OCI-LY1 (cell line): ENCODE results near the gene RBMS1.

Experiments used
- H2AFZ ChIP-seq: fragments of 200-600 bp; sonication (generic), shearing (Covaris generic); 2 replicates; pipeline ENCODE4 v1.6.0; 2014; ENCODE audit warnings: antibody characterized with exemption, mild to moderate bottlenecking, low read length
- H3F3A ChIP-seq: fragments of 200-600 bp; sonication (generic), shearing (Covaris generic); 2 replicates; pipeline ENCODE4 v1.6.0; 2014; ENCODE audit warnings: mild to moderate bottlenecking, antibody characterized with exemption, low read length, moderate library complexity; ENCODE audit not compliant: insufficient read depth
- H3K27ac ChIP-seq: fragments of 200-600 bp; sonication (generic); 2 replicates; pipeline ENCODE4 v1.5.1; 2014; ENCODE audit warnings: low read length, mixed run types, mild to moderate bottlenecking, low read depth; ENCODE audit not compliant: poor library complexity, severe bottlenecking
- H3K27me3 ChIP-seq: fragments of 200-600 bp; sonication (generic); 2 replicates; pipeline ENCODE4 v1.6.0; 2014; ENCODE audit warnings: antibody characterized with exemption, mild to moderate bottlenecking, low read length, moderate library complexity; ENCODE audit not compliant: insufficient read depth
- H3K36me3 ChIP-seq: fragments of 200-600 bp; sonication (generic); 2 replicates; pipeline ENCODE4 v1.6.1; 2014; ENCODE audit warnings: mild to moderate bottlenecking, antibody characterized with exemption, low read length, moderate library complexity, mixed read lengths; ENCODE audit not compliant: insufficient read depth
- H3K4me1 ChIP-seq: fragments of 200-600 bp; sonication (generic); 2 replicates; pipeline ENCODE4 v1.5.1; 2014; ENCODE audit warnings: mild to moderate bottlenecking, low read length, moderate library complexity; ENCODE audit not compliant: insufficient read depth, severe bottlenecking
- H3K4me2 ChIP-seq: fragments of 200-600 bp; sonication (generic), shearing (Covaris generic); 2 replicates; pipeline ENCODE4 v1.6.1; 2014; ENCODE audit warnings: low read length
- H3K4me3 ChIP-seq: fragments of 200-600 bp; sonication (generic); 2 replicates; pipeline ENCODE4 v1.5.1; 2014; ENCODE audit warnings: low read length, low read depth, mild to moderate bottlenecking, mixed read lengths; ENCODE audit not compliant: poor library complexity, severe bottlenecking
- H3K79me2 ChIP-seq: fragments of 200-600 bp; shearing (Covaris generic); 2 replicates; pipeline ENCODE4 v1.6.1; 2016; ENCODE audit warnings: mixed run types, low read length, mixed read lengths; ENCODE audit not compliant: insufficient read depth
- H3K9ac ChIP-seq: fragments of 200-600 bp; sonication (generic), shearing (Covaris generic); 2 replicates; pipeline ENCODE4 v1.6.1; 2014; ENCODE audit warnings: mild to moderate bottlenecking, low read length, mixed read lengths
- H3K9me2 ChIP-seq: fragments of 200-600 bp; sonication (generic), shearing (Covaris generic); 2 replicates; pipeline ENCODE4 v1.6.1; 2014; ENCODE audit warnings: low read depth, mild to moderate bottlenecking, low read length, mixed read lengths
- H3K9me3 ChIP-seq: fragments of 200-600 bp; shearing (Covaris generic); 2 replicates; pipeline ENCODE4 v1.6.1; 2014; ENCODE audit warnings: low read length, mixed read lengths
- H4K20me1 ChIP-seq: fragments of 200-600 bp; sonication (generic), shearing (Covaris generic); 2 replicates; pipeline ENCODE4 v1.6.0; 2016; ENCODE audit warnings: mild to moderate bottlenecking, low read length; ENCODE audit not compliant: insufficient read depth
- EZH2 ChIP-seq: fragments of 200-600 bp; sonication (generic), shearing (Covaris generic); IDR thresholded peaks from 2 replicates; pipeline ENCODE4 v1.8.0; 2017; ENCODE audit warnings: borderline replicate concordance, mixed run types, mild to moderate bottlenecking, antibody characterized with exemption, low read length, moderate library complexity, mixed read lengths
- TF ChIP-seq, protein P1 (sequence below): fragments of 200-600 bp; sonication (generic), shearing (Covaris generic); IDR thresholded peaks from 2 replicates; pipeline ENCODE4 v1.5.1; 2017; ENCODE audit warnings: mild to moderate bottlenecking, antibody characterized with exemption, low read length, moderate library complexity, mixed read lengths

RBMS1 gene

GRCh38 chr2:160261732-160262131 is 231.9 kb downstream of the RBMS1 start:
- H3K9ac ChIP-seq, result no peak overlapping the region
- no peaks in the 10 kb centered on the region for H3K36me3 ChIP-seq
- H3K4me2 ChIP-seq, result no peak overlapping the region
- no peaks in the 10 kb centered on the region for H3K9me2 ChIP-seq
- H3K4me1 ChIP-seq, result no peaks in the 10 kb centered on the region
- H3K27me3 ChIP-seq, result no peaks in the 10 kb centered on the region
- no peaks in the 10 kb centered on the region for H4K20me1 ChIP-seq
- no peak overlapping the region for H2AFZ ChIP-seq
- H3K27ac ChIP-seq, result no peak overlapping the region
- no peaks in the 10 kb centered on the region for H3K9me3 ChIP-seq
- no peak for TF ChIP-seq EZH2
- TF ChIP-seq, protein P1, sequence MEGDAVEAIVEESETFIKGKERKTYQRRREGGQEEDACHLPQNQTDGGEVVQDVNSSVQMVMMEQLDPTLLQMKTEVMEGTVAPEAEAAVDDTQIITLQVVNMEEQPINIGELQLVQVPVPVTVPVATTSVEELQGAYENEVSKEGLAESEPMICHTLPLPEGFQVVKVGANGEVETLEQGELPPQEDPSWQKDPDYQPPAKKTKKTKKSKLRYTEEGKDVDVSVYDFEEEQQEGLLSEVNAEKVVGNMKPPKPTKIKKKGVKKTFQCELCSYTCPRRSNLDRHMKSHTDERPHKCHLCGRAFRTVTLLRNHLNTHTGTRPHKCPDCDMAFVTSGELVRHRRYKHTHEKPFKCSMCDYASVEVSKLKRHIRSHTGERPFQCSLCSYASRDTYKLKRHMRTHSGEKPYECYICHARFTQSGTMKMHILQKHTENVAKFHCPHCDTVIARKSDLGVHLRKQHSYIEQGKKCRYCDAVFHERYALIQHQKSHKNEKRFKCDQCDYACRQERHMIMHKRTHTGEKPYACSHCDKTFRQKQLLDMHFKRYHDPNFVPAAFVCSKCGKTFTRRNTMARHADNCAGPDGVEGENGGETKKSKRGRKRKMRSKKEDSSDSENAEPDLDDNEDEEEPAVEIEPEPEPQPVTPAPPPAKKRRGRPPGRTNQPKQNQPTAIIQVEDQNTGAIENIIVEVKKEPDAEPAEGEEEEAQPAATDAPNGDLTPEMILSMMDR, result no peak
- H3F3A ChIP-seq, result no peaks in the 10 kb centered on the region
- no peaks in the 10 kb centered on the region for H3K79me2 ChIP-seq
- H3K4me3 ChIP-seq, result no peak overlapping the region

DNA sequence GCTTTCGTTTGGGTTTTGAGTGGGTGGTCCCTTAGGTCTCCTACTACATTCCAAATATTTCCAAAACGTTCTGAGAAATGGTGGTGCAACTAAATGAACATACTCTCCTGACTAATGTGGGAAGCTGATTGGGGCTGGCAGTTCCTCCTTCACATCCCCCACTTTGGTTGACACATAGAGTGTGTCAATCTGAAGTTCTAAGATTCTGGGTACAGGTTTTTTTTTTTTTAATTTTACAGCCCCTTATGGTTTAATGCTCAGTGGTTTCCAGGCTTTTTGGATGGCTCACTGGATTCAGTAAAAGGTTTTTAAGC is 235.2 kb downstream of the RBMS1 start:
- TF ChIP-seq EZH2, result no peak
- TF ChIP-seq, protein P1, result no peak
- no peaks in the 10 kb centered on the region for H3F3A ChIP-seq
- no peak overlapping the region for H3K9ac ChIP-seq
- no peak overlapping the region for H2AFZ ChIP-seq
- no peaks in the 10 kb centered on the region for H3K9me2 ChIP-seq
- no peaks in the 10 kb centered on the region for H3K36me3 ChIP-seq
- H3K4me1 ChIP-seq, result no peaks in the 10 kb centered on the region
- no peaks in the 10 kb centered on the region for H3K27me3 ChIP-seq
- H3K79me2 ChIP-seq, result no peaks in the 10 kb centered on the region
- H4K20me1 ChIP-seq, result no peaks in the 10 kb centered on the region
- H3K4me3 ChIP-seq, result no peak overlapping the region
- H3K9me3 ChIP-seq, result no peaks in the 10 kb centered on the region
- no peak overlapping the region for H3K4me2 ChIP-seq
- no peak overlapping the region for H3K27ac ChIP-seq

DNA sequence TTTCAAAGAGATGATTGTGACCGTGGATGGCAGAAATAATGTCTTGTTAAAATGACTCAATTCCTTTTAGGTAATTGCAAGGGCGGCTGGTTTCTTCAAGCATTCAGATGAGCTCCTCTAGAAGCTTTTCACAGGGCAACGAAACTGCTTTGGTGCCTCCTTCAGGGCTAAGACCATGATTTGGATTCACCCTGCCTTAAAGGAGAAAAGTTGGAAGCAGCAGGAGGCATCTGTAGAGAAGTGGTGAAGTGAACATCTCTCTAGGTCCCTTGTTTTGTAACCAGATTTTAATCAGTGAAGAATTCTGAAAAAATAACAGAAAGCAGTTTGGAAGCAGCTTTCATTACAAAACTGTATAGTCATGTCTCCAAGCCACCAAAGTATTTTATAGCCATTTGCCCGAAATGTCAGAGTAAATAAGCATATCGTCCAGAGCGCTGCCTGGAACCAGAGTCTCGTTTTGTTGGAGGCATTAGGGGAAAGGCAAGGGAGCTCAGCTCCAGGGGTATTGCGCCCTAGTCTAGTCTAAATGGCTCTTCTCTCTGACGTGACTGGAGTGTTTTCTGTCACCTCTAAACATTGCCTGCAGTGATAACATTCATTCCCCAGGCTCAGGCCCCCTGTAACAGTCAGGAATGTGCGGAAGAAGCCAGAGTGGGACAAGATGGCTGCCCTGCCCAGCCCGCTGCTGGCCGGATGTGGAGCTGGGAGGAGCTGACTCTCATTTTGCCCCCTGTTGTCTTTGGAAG is 235.7 kb downstream of the RBMS1 start:
- H3K36me3 ChIP-seq, result no peaks in the 10 kb centered on the region
- no peak overlapping the region for H3K27ac ChIP-seq
- no peaks in the 10 kb centered on the region for H3K27me3 ChIP-seq
- H3K4me2 ChIP-seq, result no peak overlapping the region
- H3F3A ChIP-seq, result no peaks in the 10 kb centered on the region
- no peaks in the 10 kb centered on the region for H4K20me1 ChIP-seq
- no peak overlapping the region for H2AFZ ChIP-seq
- no peak overlapping the region for H3K4me3 ChIP-seq
- no peak for TF ChIP-seq EZH2
- H3K9ac ChIP-seq, result no peak overlapping the region
- H3K9me2 ChIP-seq, result no peaks in the 10 kb centered on the region
- no peaks in the 10 kb centered on the region for H3K9me3 ChIP-seq
- no peaks in the 10 kb centered on the region for H3K4me1 ChIP-seq
- no peaks in the 10 kb centered on the region for H3K79me2 ChIP-seq
